GM21367 (cell line): ENCODE data around the gene MTR.
"Not testable (repeated sequence)": the region's sequence is repeated elsewhere in the genome, so short reads cannot be mapped to it uniquely, and the experiment has no call there.

Experiments used
- ATAC-seq: cut with Tn5 transposase; IDR thresholded peaks from one replicate; pipeline ENCODE4 v1.9.1; 2021; ENCODE audit not compliant: unreplicated experiment

The MTR gene

GRCh38 chr1:236830116-236830515, 35.0 kb downstream of the MTR start:
- no peak for ATAC-seq

- ATAC-seq: no peak
These were observed 35.5 kb downstream of the MTR start for GRCh38 chr1:236830560-236830959.

DNA sequence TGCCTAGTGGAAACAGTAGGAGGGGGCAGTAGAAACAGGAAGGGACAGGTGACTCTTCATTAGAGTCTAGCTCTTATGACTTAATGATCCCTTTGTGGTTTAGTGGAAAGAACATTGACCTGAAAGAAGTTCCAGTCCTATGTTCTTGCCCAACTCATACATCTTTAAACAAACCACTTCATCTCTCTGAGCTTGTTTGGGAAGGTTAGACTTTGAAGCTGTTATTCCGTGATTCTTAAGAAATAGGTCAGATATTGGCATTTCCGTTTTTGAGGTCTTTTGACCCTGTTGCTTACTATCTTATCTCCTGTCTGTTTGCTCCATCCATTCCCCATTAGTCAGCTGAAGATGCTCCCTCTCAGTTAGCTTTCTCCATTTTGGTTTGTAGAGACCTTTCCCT, 38.5 kb downstream of the MTR start:
- no peak for ATAC-seq

- ATAC-seq: no peak
These were observed 39.8 kb downstream of the MTR start for GRCh38 chr1:236834876-236835275.

DNA sequence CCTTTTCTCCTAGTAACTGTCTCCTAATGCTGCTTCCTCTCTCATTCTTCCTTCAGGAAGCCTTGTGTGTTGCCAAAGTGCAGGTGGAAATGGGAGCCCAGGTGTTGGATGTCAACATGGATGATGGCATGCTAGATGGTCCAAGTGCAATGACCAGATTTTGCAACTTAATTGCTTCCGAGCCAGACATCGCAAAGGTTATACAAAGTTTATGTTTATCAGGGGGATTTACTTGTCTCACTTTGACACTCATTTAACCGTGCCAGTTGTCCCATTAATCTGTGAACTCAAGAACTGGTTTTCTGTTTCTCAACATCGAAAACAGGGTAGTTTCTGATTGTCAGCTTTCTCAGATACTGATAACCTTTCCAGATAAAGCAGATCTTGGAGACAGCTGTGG, 40.4 kb downstream of the MTR start:
- ATAC-seq: no peak

- no peak for ATAC-seq
These were observed 41.1 kb downstream of the MTR start for GRCh38 chr1:236836157-236836556.

- ATAC-seq: no peak
These were observed 42.0 kb downstream of the MTR start for GRCh38 chr1:236837115-236837514.

DNA sequence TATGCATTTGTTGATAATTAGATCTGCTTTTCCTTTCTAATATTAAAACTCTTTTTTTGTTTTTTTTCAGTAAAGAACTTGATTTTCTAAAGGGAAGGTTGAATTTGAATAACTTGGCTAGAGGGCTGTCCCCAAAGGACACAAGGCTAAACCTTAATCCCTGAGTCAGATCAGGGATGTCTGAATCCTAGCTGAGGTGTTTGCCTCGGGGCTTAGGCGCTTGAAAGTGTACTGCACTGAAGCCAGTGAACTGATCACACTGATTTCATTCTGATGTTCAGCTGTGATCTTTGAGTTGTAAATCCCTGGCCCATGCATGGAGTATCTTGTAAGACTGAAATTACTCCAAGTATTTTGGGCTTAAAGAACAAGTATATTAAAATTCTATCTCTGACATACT, 42.8 kb downstream of the MTR start:
- no peak for ATAC-seq

- ATAC-seq: no peak
These were observed 46.2 kb downstream of the MTR start for GRCh38 chr1:236841341-236841740.

GRCh38 chr1:236844499-236845271, 49.6 kb downstream of the MTR start:
- ATAC-seq: no peak

GRCh38 chr1:236845830-236846229, 50.7 kb downstream of the MTR start:
- ATAC-seq: no peak

- no peak for ATAC-seq
These were observed 53.3 kb downstream of the MTR start for GRCh38 chr1:236848274-236848923.

GRCh38 chr1:236850077-236850979, 55.2 kb downstream of the MTR start:
- no peak for ATAC-seq

DNA sequence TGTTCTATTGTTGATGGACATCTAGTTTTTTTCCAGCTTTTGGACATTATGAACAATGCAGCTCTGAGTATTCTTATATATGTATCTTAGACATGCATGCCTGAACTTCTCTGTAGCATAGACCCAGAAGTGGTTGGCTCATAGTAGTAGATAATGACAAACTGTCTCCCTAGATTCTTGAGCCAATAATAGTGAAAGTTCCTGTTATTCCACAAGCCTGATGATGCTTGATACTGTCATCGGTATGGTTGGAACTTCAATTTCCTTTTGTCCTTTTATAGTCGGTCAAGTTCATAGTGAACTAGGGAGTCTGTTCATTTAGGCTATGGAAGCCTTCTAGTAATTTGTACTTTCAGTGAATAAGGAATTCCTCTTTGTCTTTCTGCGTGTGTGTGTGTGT, 56.8 kb downstream of the MTR start:
- ATAC-seq: no peak

DNA sequence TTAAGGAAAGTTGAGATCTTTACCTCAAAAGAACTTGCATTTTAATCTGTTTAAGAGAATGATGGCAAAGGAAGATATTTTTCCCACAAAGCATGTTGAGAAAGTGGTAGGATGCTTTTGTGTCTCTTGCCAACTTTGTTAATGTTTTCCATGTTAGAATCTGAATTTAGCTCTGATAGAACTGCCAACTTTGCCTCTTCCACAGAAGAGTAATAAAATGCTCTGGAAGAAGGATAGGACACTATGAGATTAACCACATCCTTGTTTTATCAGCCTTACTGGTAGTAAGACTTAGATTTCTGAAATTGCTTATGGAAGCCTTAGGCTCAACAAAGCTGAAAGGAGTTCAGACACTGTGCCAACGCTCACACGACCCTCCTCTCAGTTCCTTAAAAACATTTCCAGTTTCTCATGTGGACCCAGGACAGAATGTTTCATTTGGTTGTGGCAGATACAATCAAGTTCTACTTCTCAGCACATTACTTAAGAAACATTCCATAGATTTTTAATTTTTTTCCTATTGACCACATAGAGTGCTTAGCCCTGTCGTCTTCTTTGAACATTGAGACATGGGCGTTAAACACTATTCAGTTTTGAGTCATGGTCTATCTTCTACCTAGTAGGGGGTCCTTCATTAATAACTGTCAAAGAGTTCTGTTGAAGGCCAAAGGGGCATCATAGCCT, 59.0 kb downstream of the MTR start:
- no peak for ATAC-seq

GRCh38 chr1:236854605-236854983, 59.5 kb downstream of the MTR start:
- no peak for ATAC-seq

DNA sequence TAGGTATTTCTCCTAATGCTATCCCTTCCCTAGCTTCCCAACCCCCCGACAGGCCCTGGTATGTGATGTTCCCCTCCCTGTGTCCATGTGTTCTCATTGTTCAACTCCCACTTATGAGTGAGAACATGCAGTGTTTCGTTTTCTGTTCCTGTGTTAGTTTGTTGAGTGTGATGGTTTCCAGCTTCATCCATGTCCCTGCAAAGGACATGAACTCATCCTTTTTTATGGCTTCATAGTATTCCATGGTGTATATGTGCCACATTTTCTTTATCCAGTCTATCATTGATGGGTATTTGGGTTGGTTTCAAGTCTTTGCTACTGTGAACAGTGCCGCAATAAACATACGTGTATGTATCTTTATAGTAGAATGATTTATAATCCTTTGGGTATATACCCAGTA, 61.6 kb downstream of the MTR start:
- ATAC-seq: not testable (repeated sequence)

GRCh38 chr1:236858165-236858564, 63.1 kb downstream of the MTR start:
- ATAC-seq: no peak

- ATAC-seq: no peak
These were observed 65.0 kb downstream of the MTR start for GRCh38 chr1:236860101-236860500.

DNA sequence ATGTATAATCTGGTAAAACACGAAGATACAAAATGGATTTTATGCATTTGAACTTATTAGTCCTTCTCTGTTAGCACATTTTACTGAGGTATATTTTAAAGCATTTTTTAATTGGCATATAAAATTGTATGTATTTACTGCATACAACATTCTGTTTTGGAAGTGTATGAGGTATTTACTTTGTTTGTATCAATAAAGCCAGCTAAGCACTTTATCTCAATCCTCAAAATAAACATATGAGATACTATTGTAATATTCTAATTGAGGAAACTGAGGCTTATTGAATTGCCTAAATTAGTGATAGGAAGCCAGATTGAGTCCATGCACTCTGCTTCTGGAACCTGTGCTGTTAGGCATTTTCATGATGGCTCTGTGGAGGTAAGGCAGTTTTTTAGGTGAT, 65.6 kb downstream of the MTR start:
- ATAC-seq: no peak

DNA sequence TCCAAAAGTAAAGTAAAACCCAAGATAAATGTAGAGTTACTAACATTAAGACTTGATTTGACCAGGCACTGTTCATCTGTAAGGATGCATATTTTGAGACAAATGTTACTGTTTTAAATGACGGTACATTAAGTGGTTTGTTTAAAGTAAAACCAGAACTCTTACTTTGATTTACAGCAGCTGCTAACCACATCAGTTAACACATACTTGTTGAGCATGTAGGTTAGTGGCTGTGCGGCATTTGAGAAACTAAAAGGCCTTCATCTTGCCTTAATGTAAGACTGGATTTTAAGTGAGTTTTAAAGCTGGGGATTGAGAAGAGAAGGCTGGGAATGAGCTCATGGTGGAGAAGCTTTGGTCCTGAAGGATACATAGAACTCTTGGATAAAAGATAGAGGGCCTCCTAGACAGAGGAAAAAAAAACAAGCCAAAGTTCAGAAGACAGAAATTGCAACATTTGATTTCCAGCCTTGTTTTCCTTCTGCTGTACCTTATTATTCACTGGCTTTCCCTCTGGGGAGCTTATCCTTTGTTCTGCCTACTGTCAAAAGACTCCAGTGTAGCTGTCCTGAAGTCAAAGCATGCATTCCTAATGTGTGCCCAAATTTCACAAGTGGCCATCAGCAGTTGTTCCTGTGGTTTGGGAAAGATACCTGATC, 66.6 kb downstream of the MTR start:
- no peak for ATAC-seq
